GM12878 (cell line): ENCODE results near the gene DGKI. TPM values are rescaled to one million over a fixed set of nuclear protein-coding genes. Genes with fewer than 3 reads are reported as not detected.
"Not testable (repeated sequence)": the region's sequence is repeated elsewhere in the genome, so short reads cannot be mapped to it uniquely, and the experiment has no call there.

Experiments used
- ATAC-seq: fragments of 200-7000 bp; cut with Tn5 transposase; 3 replicates; pipeline ENCODE4 v1.9.1; 2020; ENCODE audit warnings: mild to moderate bottlenecking, moderate library complexity
- BruUV-seq: library from RNA; stranded (reverse); fragments of 400-500 nt; replicated peaks from 2 replicates; lab custom pipeline; 2021; lab: Mats Ljungman, UMichigan
- CTCF ChIA-PET: fragments of 300-600 bp; sonication (Branson Sonifier 250); formaldehyde crosslinking; extraction: SDS; loops from one replicate; lab custom pipeline; 2021; ENCODE audit warnings: inconsistent platforms; lab: Yijun Ruan, JAX
- POLR2A ChIA-PET: fragments of 350-600 bp; formaldehyde crosslinking; extraction: SDS; loops from one replicate; lab custom pipeline; 2021; ENCODE audit warnings: inconsistent platforms; lab: Charles Lee
- RAD21 ChIA-PET: fragments of 300-600 bp; sonication (Branson Sonifier 250); formaldehyde crosslinking; loops from one replicate; lab custom pipeline; 2023; ENCODE audit warnings: antibody characterized with exemption; ENCODE audit not compliant: unreplicated experiment; lab: Charles Lee
- SMC1A ChIA-PET: fragments of 300-600 bp; sonication (Branson Sonifier 250); formaldehyde crosslinking; loops from one replicate; lab custom pipeline; 2023; ENCODE audit not compliant: unreplicated experiment, uncharacterized antibody; lab: Charles Lee
- DNase-seq: peaks from one replicate; pipeline ENCODE4 v3.0.0-alpha.2; 2011; ENCODE audit warnings: low read depth, low spot score
- FAIRE-seq: peaks from 3 replicates; lab custom pipeline; 2011; peaks lifted over from hg19 to GRCh38; lab: Jason Lieb, UNC
- H2AFZ ChIP-seq: 2 replicates; pipeline ENCODE4 v1.6.0; 2011; ENCODE audit warnings: low read depth, low read length, control low read depth; ENCODE audit not compliant: control insufficient read depth
- H3K27ac ChIP-seq: 2 replicates; pipeline ENCODE4 v1.5.1; 2011; ENCODE audit warnings: control low read depth; ENCODE audit not compliant: control insufficient read depth, insufficient read depth
- H3K27me3 ChIP-seq, 2 experiments: replicated peaks in 1 of 2; 2 replicates each; pipeline versions ENCODE4 v1.6.0 to v1.6.1; 2011; ENCODE audit warnings: low read length in 1 of 2; ENCODE audit not compliant: control insufficient read depth in 2 of 2, insufficient read depth in 2 of 2
- H3K36me3 ChIP-seq, 2 experiments: 2 replicates each; pipeline ENCODE4 v1.5.1; 2011; ENCODE audit warnings: low read length in 1 of 2; ENCODE audit not compliant: control insufficient read depth in 2 of 2, insufficient read depth in 2 of 2
- H3K4me1 ChIP-seq: 2 replicates; pipeline ENCODE4 v1.6.1; 2011; ENCODE audit warnings: mild to moderate bottlenecking, low read length, moderate library complexity, mixed read lengths; ENCODE audit not compliant: control insufficient read depth, insufficient read depth
- H3K4me2 ChIP-seq: 2 replicates; pipeline ENCODE4 v1.6.0; 2011; ENCODE audit warnings: control low read depth; ENCODE audit not compliant: control insufficient read depth, insufficient read depth
- H3K4me3 ChIP-seq: fragments of 200-600 bp; sonication (generic); 2 replicates; pipeline ENCODE4 v1.5.1; 2016
- H3K79me2 ChIP-seq: 2 replicates; pipeline ENCODE4 v1.6.0; 2011; ENCODE audit warnings: low read length; ENCODE audit not compliant: control insufficient read depth, insufficient read depth
- H3K9ac ChIP-seq: 2 replicates; pipeline ENCODE4 v1.8.0; 2011; ENCODE audit warnings: low read length, control low read depth, mixed read lengths; ENCODE audit not compliant: control insufficient read depth, insufficient read depth
- H3K9me3 ChIP-seq: replicated peaks from 3 replicates; pipeline ENCODE4 v1.5.1; 2011; ENCODE audit warnings: mild to moderate bottlenecking, low read length; ENCODE audit not compliant: control insufficient read depth, insufficient read depth
- H4K20me1 ChIP-seq: 2 replicates; pipeline ENCODE4 v1.6.0; 2011; ENCODE audit not compliant: control insufficient read depth, insufficient read depth
- CTCF ChIP-seq, 3 experiments: IDR thresholded peaks in 2 of 3; conservative IDR thresholded peaks in 1 of 3; 2 replicates each; pipeline ENCODE4 v1.5.1; 2011; ENCODE audit warnings: low read depth in 3 of 3, low read length in 3 of 3, mild to moderate bottlenecking in 3 of 3, control low read depth in 2 of 3, moderate library complexity in 2 of 3, inconsistent platforms in 1 of 3, mixed read lengths in 1 of 3; ENCODE audit not compliant: control insufficient read depth in 2 of 3, insufficient read depth in 1 of 3; ENCODE audit errors: extremely low read depth in 1 of 3
- USF1 ChIP-seq: IDR thresholded peaks from 2 replicates; pipeline ENCODE4 v1.6.1; 2011; ENCODE audit warnings: borderline replicate concordance, low read depth, mild to moderate bottlenecking, moderate library complexity, mixed read lengths, low read length; ENCODE audit not compliant: insufficient read depth; ENCODE audit errors: extremely low read length
- WGBS: methylation state at CpG from one replicate; pipeline ENCODE4 v1.1.6; 2016; ENCODE audit warnings: low lambda C conversion rate; ENCODE audit not compliant: insufficient replicate concordance, insufficient coverage; ENCODE audit errors: missing lambda C conversion rate; 5-methylcytosine and 5-hydroxymethylcytosine counted together
- in situ Hi-C: fragments of 300-500 bp; cut with MboI; formaldehyde crosslinking; loops from 9 replicates; pipeline ENCODE4 v1.14.3; 2018; ENCODE audit warnings: mixed read lengths
- intact Hi-C: fragments of 100-400 bp; cut with micrococcal nuclease; formaldehyde crosslinking; loops from one replicate; pipeline ENCODE4 v1.14.2; 2022; ENCODE audit not compliant: unreplicated experiment
- polyA plus RNA-seq, 11 experiments: library from polyadenylated mRNA; depleted of rRNA in 4 of 11; unstranded in 6 of 11; stranded (reverse) in 5 of 11; fragments of >200 nt; fragmentation: Nextera tagmentation in 4 of 11; fragmentation: Illumina TruSeq in 1 of 11; extraction: Ambion mirVana in 4 of 11; extraction: Trizol in 1 of 11; gene quantifications; 1 replicate in 1 of 11; 2 replicates in 10 of 11; pipeline versions ENCODE4 v1.2.1 to v1.2.3, GENCODE V29; 2011 to 2016; ENCODE audit warnings: inconsistent platforms in 2 of 11, missing spikeins in 2 of 11, low read depth in 1 of 11
- total RNA-seq, 4 experiments: library from RNA; depleted of rRNA in 3 of 4; stranded (reverse); fragments of >200 nt in 3 of 4; fragmentation: Illumina TruSeq in 1 of 4; extraction: Trizol in 1 of 4; gene quantifications; 2 replicates each; pipeline versions ENCODE4 v1.2.1 to v1.2.3, GENCODE V29; 2013 to 2021

Gene DGKI
- total and polyA plus RNA-seq, 10 of the 15 experiments (the other 5 are each of a cell fraction or from before 2014, with no cell fraction given) = 10.4 to 37.1 (median 22.1) TPM

GRCh38 chr7:137715121-137715520 is 131.7 kb downstream of the DGKI start (continued):
- TF ChIP-seq CTCF (IDR thresholded peaks at IDR 0.05 in 2 of 3, conservative IDR thresholded peaks at IDR 0.05 in 1 of 3; ENCODE audit: control insufficient read depth in 2 of 3, extremely low read depth in 1 of 3, insufficient read depth in 1 of 3, low read depth in 3 of 3, low read length in 3 of 3) (no peak), USF1 (no peak)

GRCh38 chr7:137706330-137706729 is 140.4 kb downstream of the DGKI start:
- BruUV-seq, H3K9ac ChIP-seq, H3K27ac ChIP-seq, H2AFZ ChIP-seq, H3K79me2 ChIP-seq, ATAC-seq, H3K36me3 ChIP-seq, H3K4me2 ChIP-seq, H4K20me1 ChIP-seq, DNase-seq, H3K27me3 ChIP-seq, H3K4me1 ChIP-seq, FAIRE-seq, in situ Hi-C loops, H3K9me3 ChIP-seq, H3K4me3 ChIP-seq, intact Hi-C loops: not testable (repeated sequence)
- ChIA-PET POLR2A (interaction anchor here (2.0 kb wide), 1 partner anchor 15 kb away, joined by 4 read pairs; no protein-coding TSS in a partner anchor), SMC1A (interaction anchor here (0.6 to 3.7 kb wide), 9 partner anchors 15 to 134 kb away, joined by 3 to 14 read pairs (median 3); no protein-coding TSS in a partner anchor), CTCF (interaction anchor here (0.6 to 1.5 kb wide), 2 partner anchors 19 to 101 kb away, joined by 3 to 4 read pairs; no protein-coding TSS in a partner anchor), RAD21 (interaction anchor here (0.9 kb wide), 1 partner anchor 50 kb away, joined by 3 read pairs; no protein-coding TSS in a partner anchor)
- WGBS = 71% methylated on average over 5 of the region's 5 CpGs
